CD14-positive monocyte (primary cell): ENCODE results near the gene PPRC1. TPM values are rescaled to one million over a fixed set of nuclear protein-coding genes. Genes with fewer than 3 reads are reported as not detected.

Experiments
- DNase-seq, 3 donors: peaks; one replicate each; pipeline ENCODE4 v3.0.0-alpha.2; 2011 to 2022
- H2AFZ ChIP-seq: 2 replicates; pipeline ENCODE4 v1.6.0; 2012; ENCODE audit warnings: mild to moderate bottlenecking, low read depth, low read length, inconsistent platforms; ENCODE audit not compliant: insufficient read depth, poor library complexity, severe bottlenecking
- H3K27ac ChIP-seq, 2 donors: 1 replicate in 1 of 2; 2 replicates in 1 of 2; pipeline ENCODE4 v1.5.1; 2012 to 2013; ENCODE audit warnings: low read length in 2 of 2, control low read depth in 1 of 2, inconsistent platforms in 1 of 2, low read depth in 1 of 2, mild to moderate bottlenecking in 1 of 2
- H3K27me3 ChIP-seq, 2 donors: one replicate each; pipeline versions ENCODE4 v1.6.0 to v1.6.1; 2011 to 2013; ENCODE audit warnings: low read length in 2 of 2; ENCODE audit not compliant: control insufficient read depth in 2 of 2, insufficient read depth in 2 of 2
- H3K36me3 ChIP-seq, 2 donors: replicated peaks in 1 of 2; 1 replicate in 1 of 2; 2 replicates in 1 of 2; pipeline versions ENCODE4 v1.5.1 to v1.6.1; 2012 to 2013; ENCODE audit warnings: low read length in 2 of 2, control low read depth in 1 of 2, inconsistent platforms in 1 of 2, mild to moderate bottlenecking in 1 of 2; ENCODE audit not compliant: insufficient read depth in 2 of 2, control insufficient read depth in 1 of 2
- H3K4me1 ChIP-seq, 2 donors: 1 replicate in 1 of 2; 2 replicates in 1 of 2; pipeline versions ENCODE4 v1.5.1 to v1.6.1; 2012 to 2013; ENCODE audit warnings: low read length in 2 of 2, control low read depth in 1 of 2, inconsistent platforms in 1 of 2, mild to moderate bottlenecking in 1 of 2, moderate library complexity in 1 of 2; ENCODE audit not compliant: insufficient read depth in 2 of 2, control insufficient read depth in 1 of 2
- H3K4me2 ChIP-seq: replicated peaks from 2 replicates; pipeline ENCODE3; 2012; ENCODE audit warnings: low read length, moderate library complexity, mild to moderate bottlenecking; ENCODE audit not compliant: poor library complexity, severe bottlenecking; ENCODE audit errors: extremely low read depth
- H3K4me3 ChIP-seq, 3 experiments: fragments of 200-600 bp in 1 of 3; sonication (generic) in 1 of 3; replicated peaks in 1 of 3; 1 replicate in 2 of 3; 2 replicates in 1 of 3; pipeline ENCODE4 v1.5.1; 2011 to 2013; ENCODE audit warnings: low read length in 3 of 3, mild to moderate bottlenecking in 3 of 3, control low read depth in 2 of 3, low read depth in 2 of 3, inconsistent platforms in 1 of 3, moderate library complexity in 1 of 3
- H3K79me2 ChIP-seq: 2 replicates; pipeline ENCODE4 v1.6.0; 2012; ENCODE audit warnings: mild to moderate bottlenecking, control low read depth, inconsistent platforms, low read length, moderate library complexity; ENCODE audit not compliant: insufficient read depth
- H3K9ac ChIP-seq: 2 replicates; pipeline ENCODE4 v1.6.0; 2017; ENCODE audit warnings: low read length, mild to moderate bottlenecking; ENCODE audit not compliant: insufficient read depth, poor library complexity, severe bottlenecking
- H3K9me3 ChIP-seq, 2 donors: replicated peaks in 1 of 2; 1 replicate in 1 of 2; 2 replicates in 1 of 2; pipeline versions ENCODE4 v1.5.1 to v1.6.1; 2012 to 2013; ENCODE audit warnings: low read length in 2 of 2, control low read depth in 1 of 2; ENCODE audit not compliant: control insufficient read depth in 1 of 2, insufficient read depth in 1 of 2
- H4K20me1 ChIP-seq: 2 replicates; pipeline ENCODE4 v1.6.0; 2012; ENCODE audit warnings: mild to moderate bottlenecking, low read length, control low read depth, moderate library complexity; ENCODE audit not compliant: insufficient read depth
- H3K27ac Mint-ChIP-seq, 7 donors: one replicate each; pipeline ENCODE4 v1.8.0; 2020; ENCODE audit warnings: mild to moderate bottlenecking in 7 of 7, mixed read lengths in 7 of 7, moderate library complexity in 6 of 7, inconsistent platforms in 2 of 7
- H3K27me3 Mint-ChIP-seq, 3 donors: one replicate each; pipeline ENCODE4 v1.8.0; 2021 to 2022; ENCODE audit warnings: low read depth in 3 of 3, mild to moderate bottlenecking in 3 of 3, mixed read lengths in 3 of 3, moderate library complexity in 3 of 3, inconsistent platforms in 1 of 3
- H3K36me3 Mint-ChIP-seq, 2 donors: one replicate each; pipeline ENCODE4 v1.8.0; 2020; ENCODE audit warnings: mixed read lengths in 2 of 2, inconsistent platforms in 1 of 2, mild to moderate bottlenecking in 1 of 2
- H3K4me1 Mint-ChIP-seq: one replicate; pipeline ENCODE4 v1.8.0; 2020; ENCODE audit warnings: mild to moderate bottlenecking, mixed read lengths
- H3K4me3 Mint-ChIP-seq, 2 donors: one replicate each; pipeline ENCODE4 v1.8.0; 2020; ENCODE audit warnings: mild to moderate bottlenecking in 2 of 2, mixed read lengths in 2 of 2, moderate library complexity in 1 of 2
- H3K9me3 Mint-ChIP-seq, 7 donors: one replicate each; pipeline ENCODE4 v1.8.0; 2020 to 2022; ENCODE audit warnings: mixed read lengths in 7 of 7, mild to moderate bottlenecking in 6 of 7, moderate library complexity in 6 of 7, inconsistent platforms in 2 of 7
- CTCF ChIP-seq: fragments of 200-600 bp; IDR thresholded peaks from one replicate; pipeline ENCODE4 v1.8.0; 2022; ENCODE audit warnings: antibody characterized with exemption, mild to moderate bottlenecking
- WGBS: methylation state at CpG from one replicate; pipeline ENCODE4 v1.1.5; 2013; ENCODE audit warnings: missing lambda C conversion rate; ENCODE audit not compliant: insufficient coverage; 5-methylcytosine and 5-hydroxymethylcytosine counted together
- intact Hi-C, 2 donors: fragments of 100-400 bp; cut with micrococcal nuclease; formaldehyde crosslinking; loops; one replicate each; pipeline versions ENCODE4 v1.15.0 to v1.15.1; 2023
- polyA plus RNA-seq, 3 donors: library from polyadenylated mRNA; depleted of rRNA in 1 of 3; unstranded in 2 of 3; stranded (reverse) in 1 of 3; fragments of 300-500 nt in 2 of 3; fragments of >200 nt in 1 of 3; fragmentation: Illumina TruSeq in 2 of 3; gene quantifications; 1 replicate in 2 of 3; 2 replicates in 1 of 3; pipeline ENCODE4 v1.2.3, GENCODE V29; 2012 to 2021

The PPRC1 gene
- polyA plus RNA-seq, 3 donors: 1.1 to 15.6 (median 2.5) TPM

- Histone ChIP-seq H3K9me3 (no peaks in the 10 kb centered on the region), H3K4me2 (no peak overlapping the region), H3K27ac (peak overlapping the region in 1 of 2 donors; percentile 45), H3K4me3 (no peak overlapping the region), H3K9ac (no peak overlapping the region), H3K4me1 (no peaks in the 10 kb centered on the region), H3K79me2 (peaks cover 55% of the 10 kb centered on the region), H4K20me1 (peaks cover 37% of the 10 kb centered on the region), H2AFZ (no peak overlapping the region), H3K36me3 (peaks cover 69 to 83% of the 10 kb centered on the region in 2 donors), H3K27me3 (no peaks in the 10 kb centered on the region)
- Mint-ChIP-seq H3K36me3 (peaks cover 74 to 84% of the 10 kb centered on the region in 2 donors), H3K4me1 (no peaks in the 10 kb centered on the region), H3K9me3 (no peaks in the 10 kb centered on the region), H3K27ac (peak overlapping the region in 3 of 7 donors; percentile 37 to 66 (median 50)), H3K4me3 (no peak overlapping the region), H3K27me3 (peaks cover 0 to 1% (median 0%) of the 10 kb centered on the region in 3 donors)
- intact Hi-C loops: no loop called here
- no peak for TF ChIP-seq CTCF
- WGBS: 92% methylated on average over 4 of the region's 5 CpGs
- no peak for DNase-seq
These were observed 8.2 kb downstream of the PPRC1 start for GRCh38 chr10:102140913-102141540.

DNA sequence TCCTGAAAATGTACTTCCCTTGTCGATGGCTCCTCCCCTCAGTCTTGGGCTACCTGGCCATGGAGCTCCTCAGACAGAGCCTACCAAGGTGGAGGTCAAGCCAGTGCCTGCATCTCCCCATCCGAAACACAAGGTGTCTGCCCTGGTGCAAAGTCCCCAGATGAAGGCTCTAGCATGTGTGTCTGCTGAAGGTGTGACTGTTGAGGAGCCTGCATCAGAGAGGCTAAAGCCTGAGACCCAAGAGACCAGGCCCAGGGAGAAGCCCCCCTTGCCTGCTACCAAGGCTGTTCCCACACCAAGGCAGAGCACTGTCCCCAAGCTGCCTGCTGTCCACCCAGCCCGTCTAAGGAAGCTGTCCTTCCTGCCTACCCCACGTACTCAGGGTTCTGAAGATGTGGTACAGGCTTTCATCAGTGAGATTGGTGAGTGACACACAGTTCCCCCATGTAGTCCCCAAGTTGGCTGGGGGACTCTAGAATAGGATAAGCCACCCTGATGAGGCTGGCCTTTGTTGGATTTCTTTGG is 8.8 kb downstream of the PPRC1 start:
- H3K4me3 Mint-ChIP-seq: no peak overlapping the region
- H3K27me3 Mint-ChIP-seq: peaks cover 0 to 1% (median 0%) of the 10 kb centered on the region in 3 donors
- Histone ChIP-seq H3K9ac (no peak overlapping the region), H3K9me3 (no peaks in the 10 kb centered on the region), H4K20me1 (peaks cover 31% of the 10 kb centered on the region), H3K27ac (peak overlapping the region in 1 of 2 donors; percentile 45), H2AFZ (no peak overlapping the region), H3K4me3 (no peak overlapping the region), H3K79me2 (peaks cover 49% of the 10 kb centered on the region), H3K27me3 (no peaks in the 10 kb centered on the region), H3K36me3 (peaks cover 75 to 89% of the 10 kb centered on the region in 2 donors), H3K4me1 (no peaks in the 10 kb centered on the region), H3K4me2 (no peak overlapping the region)
- no peaks in the 10 kb centered on the region for H3K9me3 Mint-ChIP-seq
- no peak for TF ChIP-seq CTCF
- intact Hi-C loops: no loop called here
- DNase-seq: no peak
- H3K4me1 Mint-ChIP-seq: no peaks in the 10 kb centered on the region
- H3K27ac Mint-ChIP-seq: peak overlapping the region in 3 of 7 donors; percentile 37 to 66 (median 57)
- WGBS: 100% methylated on average over 2 of the region's 4 CpGs
- peaks cover 79 to 90% of the 10 kb centered on the region in 2 donors for H3K36me3 Mint-ChIP-seq
